IMR-90 (cell line): Measurements from ENCODE around the gene GCNT2. TPM values are rescaled to one million over a fixed set of nuclear protein-coding genes. Genes with fewer than 3 reads are reported as not detected.

ENCODE experiments used
- ATAC-seq: fragments of 200-7000 bp; cut with Tn5 transposase; 2 replicates; pipeline ENCODE4 v1.9.1; 2020; ENCODE audit warnings: low read depth, mild to moderate bottlenecking, moderate library complexity
- BruUV-seq: library from RNA; stranded (reverse); fragments of 400-500 nt; replicated peaks from 2 replicates; lab custom pipeline; 2021; lab: Mats Ljungman, UMichigan
- CTCF ChIA-PET: fragments of 300-600 bp; formaldehyde crosslinking; extraction: SDS; loops from one replicate; lab custom pipeline; 2021; ENCODE audit warnings: antibody characterized with exemption; lab: Yijun Ruan, JAX
- POLR2A ChIA-PET: fragments of 300-600 bp; sonication (Branson Sonifier 250); formaldehyde crosslinking; loops from one replicate; lab custom pipeline; 2022; ENCODE audit warnings: antibody characterized with exemption; ENCODE audit not compliant: unreplicated experiment; lab: Charles Lee
- DNase-seq: peaks from one replicate; pipeline ENCODE4 v3.0.0; 2013
- H2AFZ ChIP-seq: replicated peaks from 2 replicates; pipeline ENCODE3; 2013; ENCODE audit warnings: low read length, mild to moderate bottlenecking; ENCODE audit not compliant: poor library complexity
- H2AK5ac ChIP-seq: 2 replicates; pipeline ENCODE4 v1.6.1; 2013; ENCODE audit warnings: low read depth, low read length, inconsistent platforms
- H2AK9ac ChIP-seq: replicated peaks from 2 replicates; pipeline ENCODE3; 2013; ENCODE audit warnings: mild to moderate bottlenecking, low read depth, low read length, moderate library complexity; ENCODE audit not compliant: poor library complexity
- H2BK120ac ChIP-seq: 2 replicates; pipeline ENCODE4 v1.6.1; 2013; ENCODE audit warnings: low read depth, low read length, inconsistent platforms
- H2BK15ac ChIP-seq: 3 replicates; pipeline ENCODE4 v1.6.1; 2013; ENCODE audit warnings: low read depth, low read length, inconsistent platforms
- H2BK20ac ChIP-seq: 2 replicates; pipeline ENCODE4 v1.6.1; 2013; ENCODE audit warnings: low read depth, mild to moderate bottlenecking, inconsistent platforms, low read length, moderate library complexity
- H2BK5ac ChIP-seq: 2 replicates; pipeline ENCODE4 v1.6.1; 2013; ENCODE audit warnings: mild to moderate bottlenecking, low read depth, low read length, inconsistent platforms; ENCODE audit not compliant: poor library complexity, severe bottlenecking
- H3K14ac ChIP-seq: replicated peaks from 2 replicates; pipeline ENCODE4 v1.6.1; 2013; ENCODE audit warnings: low read depth, low read length, inconsistent platforms
- H3K18ac ChIP-seq: 2 replicates; pipeline ENCODE4 v1.6.1; 2013; ENCODE audit warnings: low read depth, low read length, control low read depth
- H3K23ac ChIP-seq: 2 replicates; pipeline ENCODE4 v1.6.1; 2013; ENCODE audit warnings: low read depth, low read length, inconsistent platforms
- H3K27ac ChIP-seq: 2 replicates; pipeline ENCODE4 v1.5.1; 2013; ENCODE audit warnings: mild to moderate bottlenecking, control low read depth, low read length; ENCODE audit not compliant: insufficient read depth
- H3K27me3 ChIP-seq: 2 replicates; pipeline ENCODE4 v1.6.1; 2013; ENCODE audit warnings: low read length; ENCODE audit not compliant: control insufficient read depth, insufficient read depth
- H3K36me3 ChIP-seq: 2 replicates; pipeline ENCODE4 v1.6.1; 2013; ENCODE audit warnings: low read length, mixed read lengths; ENCODE audit not compliant: control insufficient read depth, insufficient read depth
- H3K4ac ChIP-seq: 2 replicates; pipeline ENCODE4 v1.6.1; 2013; ENCODE audit warnings: low read depth, low read length, inconsistent platforms
- H3K4me1 ChIP-seq: 2 replicates; pipeline ENCODE4 v1.6.1; 2013; ENCODE audit warnings: low read length, mixed read lengths; ENCODE audit not compliant: control insufficient read depth, insufficient read depth
- H3K4me2 ChIP-seq: 2 replicates; pipeline ENCODE4 v1.6.1; 2013; ENCODE audit warnings: low read depth, mild to moderate bottlenecking, control low read depth, low read length, moderate library complexity
- H3K4me3 ChIP-seq: 2 replicates; pipeline ENCODE4 v1.5.1; 2013; ENCODE audit warnings: low read depth, mild to moderate bottlenecking, control low read depth, low read length, moderate library complexity; ENCODE audit not compliant: insufficient read depth
- H3K56ac ChIP-seq: 2 replicates; pipeline ENCODE4 v1.6.1; 2013; ENCODE audit warnings: low read length, inconsistent platforms; ENCODE audit not compliant: insufficient read depth; ENCODE audit errors: extremely low read depth
- H3K79me1 ChIP-seq, 2 experiments: 2 replicates each; pipeline ENCODE4 v1.6.1; 2013; ENCODE audit warnings: low read length in 2 of 2, inconsistent platforms in 1 of 2, low read depth in 1 of 2
- H3K9ac ChIP-seq: 2 replicates; pipeline ENCODE4 v1.6.1; 2013; ENCODE audit warnings: low read depth, low read length, control low read depth
- H3K9me1 ChIP-seq: 2 replicates; pipeline ENCODE4 v1.6.1; 2013; ENCODE audit warnings: low read length, inconsistent platforms; ENCODE audit not compliant: insufficient read depth
- H3K9me3 ChIP-seq: 2 replicates; pipeline ENCODE4 v1.6.1; 2013; ENCODE audit warnings: low read length; ENCODE audit not compliant: control insufficient read depth, insufficient read depth
- H4K20me1 ChIP-seq: 2 replicates; pipeline ENCODE4 v1.6.1; 2013; ENCODE audit warnings: low read length, inconsistent platforms; ENCODE audit not compliant: insufficient read depth
- H4K5ac ChIP-seq: 2 replicates; pipeline ENCODE4 v1.6.1; 2013; ENCODE audit warnings: mild to moderate bottlenecking, low read depth, low read length, control low read depth
- H4K8ac ChIP-seq, 2 experiments: 2 replicates each; pipeline ENCODE4 v1.6.1; 2013; ENCODE audit warnings: low read depth in 2 of 2, low read length in 2 of 2, control low read depth in 1 of 2, inconsistent platforms in 1 of 2
- H4K91ac ChIP-seq: 2 replicates; pipeline ENCODE4 v1.6.1; 2013; ENCODE audit warnings: low read depth, low read length, inconsistent platforms; ENCODE audit not compliant: insufficient read depth
- CHD1 ChIP-seq: IDR thresholded peaks from 2 replicates; pipeline ENCODE4 v1.6.1; 2012; ENCODE audit warnings: low read depth, low read length, improper control_type of control experiment
- FOS ChIP-seq: fragments of 150-350 bp; IDR thresholded peaks from 2 replicates; pipeline ENCODE4 v1.6.1; 2016; ENCODE audit warnings: low read depth, low read length
- MAFK ChIP-seq: IDR thresholded peaks from 2 replicates; pipeline ENCODE4 v1.6.1; 2012; ENCODE audit warnings: low read depth, low read length, improper control_type of control experiment
- MAZ ChIP-seq: IDR thresholded peaks from 2 replicates; pipeline ENCODE4 v1.6.1; 2012; ENCODE audit warnings: low read depth, mild to moderate bottlenecking, low read length, improper control_type of control experiment, moderate library complexity, borderline replicate concordance
- NFE2L2 ChIP-seq: fragments of 150-350 bp; IDR thresholded peaks from 2 replicates; pipeline ENCODE4 v1.6.1; 2016; ENCODE audit warnings: low read depth, mild to moderate bottlenecking, low read length
- POLR2A ChIP-seq: IDR thresholded peaks from 2 replicates; pipeline ENCODE4 v1.6.1; 2012; ENCODE audit warnings: mild to moderate bottlenecking, low read depth, low read length
- RCOR1 ChIP-seq: IDR thresholded peaks from 2 replicates; pipeline ENCODE4 v1.6.1; 2012; ENCODE audit warnings: mild to moderate bottlenecking, low read length, improper control_type of control experiment; ENCODE audit not compliant: insufficient replicate concordance
- SMC3 ChIP-seq: fragments of 150-350 bp; IDR thresholded peaks from 2 replicates; pipeline ENCODE4 v1.6.1; 2016; ENCODE audit warnings: low read depth, mild to moderate bottlenecking, antibody characterized with exemption, low read length, moderate library complexity
- WGBS, 2 experiments: methylation state at CpG; one replicate each; pipeline versions ENCODE4 v1.1.5 to v1.1.7; 2013; ENCODE audit warnings: missing lambda C conversion rate in 2 of 2; ENCODE audit not compliant: insufficient read length in 1 of 2; ENCODE audit errors: extremely low coverage in 2 of 2; 5-methylcytosine and 5-hydroxymethylcytosine counted together
- dilution Hi-C: fragments of 300-500 bp; cut with HindIII; formaldehyde crosslinking; loops from one replicate; pipeline ENCODE4 v1.14.3; 2018; ENCODE audit warnings: low sequenced_read_pairs; ENCODE audit not compliant: unreplicated experiment
- in situ Hi-C: fragments of 300-500 bp; cut with MboI; formaldehyde crosslinking; loops from 3 replicates; pipeline ENCODE4 v1.14.3; 2019; ENCODE audit warnings: low sequenced_read_pairs, inconsistent platforms, mixed read lengths
- intact Hi-C: fragments of 100-400 bp; cut with micrococcal nuclease; formaldehyde crosslinking; loops from 2 replicates; pipeline ENCODE4 v1.10.0; 2022
- polyA plus RNA-seq, 3 experiments: library from polyadenylated mRNA; depleted of rRNA; stranded (reverse); fragments of >200 nt; gene quantifications; 2 replicates each; pipeline ENCODE4 v1.2.3, GENCODE V29; 2012; ENCODE audit warnings: low replicate concordance in 1 of 3
- total RNA-seq: library from RNA; depleted of rRNA; stranded (reverse); fragments of >200 nt; gene quantifications from 2 replicates; pipeline ENCODE4 v1.2.3, GENCODE V29; 2012
- TF ChIP-seq, protein P1 (sequence below): conservative IDR thresholded peaks from 2 replicates; pipeline ENCODE4 v1.5.1; 2012; ENCODE audit warnings: mild to moderate bottlenecking, low read depth, low read length, improper control_type of control experiment

Gene GCNT2
- total and polyA plus RNA-seq, 2 of the 4 experiments (the other 2 are of a cell fraction) = 0.34 to 0.90 TPM

DNA sequence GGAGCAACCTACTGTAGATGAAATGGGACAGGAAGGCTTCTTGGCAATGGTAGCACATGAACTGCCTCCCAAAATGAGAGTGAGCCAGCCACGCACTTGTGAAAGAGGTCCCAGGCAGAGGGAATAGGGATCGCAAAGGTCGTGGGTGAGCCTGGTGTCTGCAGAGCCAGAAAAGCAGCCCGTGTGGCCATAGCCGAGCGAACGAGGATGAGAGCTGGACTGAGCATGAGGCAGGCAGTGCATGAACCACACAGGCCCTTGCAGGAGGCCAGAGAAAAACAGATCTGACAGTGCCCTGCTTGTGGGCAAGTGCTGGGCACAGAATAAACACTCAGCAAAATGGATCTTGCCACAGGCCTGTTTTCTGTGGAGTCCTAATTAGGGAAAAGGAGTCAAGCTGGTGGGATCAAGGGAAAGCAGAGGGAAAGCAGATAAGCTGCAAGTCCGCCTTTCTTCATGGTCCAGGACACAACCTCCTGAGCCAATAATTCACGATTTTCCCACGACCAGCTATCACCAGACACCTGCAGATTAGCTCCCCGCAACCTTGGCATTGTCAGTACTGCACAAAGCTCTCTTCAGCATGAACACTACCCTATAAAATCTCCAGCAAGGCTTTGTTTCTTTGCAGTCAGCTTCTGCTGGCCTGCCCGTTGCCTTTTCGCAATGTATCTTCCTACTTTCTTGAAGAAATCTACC is 44.0 kb downstream of the GCNT2 start:
- Histone ChIP-seq H4K20me1 (no peaks in the 10 kb centered on the region), H3K27me3 (no peaks in the 10 kb centered on the region), H2BK5ac (no peak overlapping the region), H3K9me1 (no peaks in the 10 kb centered on the region), H4K5ac (no peak overlapping the region), H3K79me1 (no peaks in the 10 kb centered on the region), H3K9ac (no peak overlapping the region), H2AFZ (no peak overlapping the region), H3K9me3 (no peaks in the 10 kb centered on the region), H3K18ac (no peak overlapping the region), H3K56ac (no peak overlapping the region), H3K4me1 (peaks cover 2% of the 10 kb centered on the region; the same call in 1 of the 2 replicates), H3K23ac (no peak overlapping the region), H2BK20ac (no peak overlapping the region), H2AK9ac (no peak overlapping the region), H3K36me3 (no peaks in the 10 kb centered on the region), H3K14ac (no peak overlapping the region), H2BK15ac (no peak overlapping the region), H3K4me2 (no peak overlapping the region), H3K4me3 (no peak overlapping the region), H4K8ac (no peak overlapping the region), H3K27ac (no peak overlapping the region), H2AK5ac (no peak overlapping the region), H2BK120ac (no peak overlapping the region), H3K4ac (no peak overlapping the region), H4K91ac (no peak overlapping the region)
- intact Hi-C loops = no loop called here
- no peak for TF ChIP-seq NFE2L2
- TF ChIP-seq MAFK = no peak
- TF ChIP-seq FOS = no peak
- TF ChIP-seq RCOR1 = no peak
- TF ChIP-seq SMC3 = no peak
- no peak for TF ChIP-seq POLR2A
- no peak for TF ChIP-seq CHD1
- TF ChIP-seq, protein P1, sequence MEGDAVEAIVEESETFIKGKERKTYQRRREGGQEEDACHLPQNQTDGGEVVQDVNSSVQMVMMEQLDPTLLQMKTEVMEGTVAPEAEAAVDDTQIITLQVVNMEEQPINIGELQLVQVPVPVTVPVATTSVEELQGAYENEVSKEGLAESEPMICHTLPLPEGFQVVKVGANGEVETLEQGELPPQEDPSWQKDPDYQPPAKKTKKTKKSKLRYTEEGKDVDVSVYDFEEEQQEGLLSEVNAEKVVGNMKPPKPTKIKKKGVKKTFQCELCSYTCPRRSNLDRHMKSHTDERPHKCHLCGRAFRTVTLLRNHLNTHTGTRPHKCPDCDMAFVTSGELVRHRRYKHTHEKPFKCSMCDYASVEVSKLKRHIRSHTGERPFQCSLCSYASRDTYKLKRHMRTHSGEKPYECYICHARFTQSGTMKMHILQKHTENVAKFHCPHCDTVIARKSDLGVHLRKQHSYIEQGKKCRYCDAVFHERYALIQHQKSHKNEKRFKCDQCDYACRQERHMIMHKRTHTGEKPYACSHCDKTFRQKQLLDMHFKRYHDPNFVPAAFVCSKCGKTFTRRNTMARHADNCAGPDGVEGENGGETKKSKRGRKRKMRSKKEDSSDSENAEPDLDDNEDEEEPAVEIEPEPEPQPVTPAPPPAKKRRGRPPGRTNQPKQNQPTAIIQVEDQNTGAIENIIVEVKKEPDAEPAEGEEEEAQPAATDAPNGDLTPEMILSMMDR = no peak
- no peak for TF ChIP-seq MAZ
- dilution Hi-C loops = no loop called here
- BruUV-seq = no TSS peak
- ATAC-seq (no peak), DNase-seq (no peak)
- WGBS, 2 experiments = 76% methylated on average over 8 of the region's 13 CpGs; no CpG with 5 or more reads in 1 of the 2 experiments
- POLR2A ChIA-PET = no interaction called here
- in situ Hi-C loops = no loop called here
- CTCF ChIA-PET = no interaction called here
